ENCODE results near the gene EFCAB11. TPM values are rescaled to one million over a fixed set of nuclear protein-coding genes. Genes with fewer than 3 reads are reported as not detected.

Gene EFCAB11
- total and polyA plus RNA-seq, 2 donors (not counting 1 experiment from before 2014, with no cell fraction given): 2.6 to 4.0 TPM

GRCh38 chr14:89775946-89776345 is 178.6 kb downstream of the EFCAB11 start:
- Histone ChIP-seq H3K36me3 (ENCODE audit: control insufficient read depth, insufficient read depth, low read length) (no peaks in the 10 kb centered on the region), H3K9me3 (ENCODE audit: control insufficient read depth, insufficient read depth, low read depth, low read length) (no peaks in the 10 kb centered on the region), H3K79me2 (ENCODE audit: control insufficient read depth, insufficient read depth, low read length) (no peaks in the 10 kb centered on the region), H3K9ac (ENCODE audit: insufficient read depth, low read length) (no peak overlapping the region), H2AFZ (ENCODE audit: low read length) (no peak overlapping the region), H3K4me1 (ENCODE audit: control insufficient read depth, extremely low read depth, insufficient read depth, low read length) (peaks cover 3% of the 10 kb centered on the region), H3K27ac (ENCODE audit: insufficient read depth, low read length) (no peak overlapping the region), H3K4me2 (ENCODE audit: extremely low read depth, insufficient read depth, low read length) (no peak overlapping the region), H3K4me3 (replicated peaks in 1 of 4; ENCODE audit: control extremely low read depth in 1 of 4, insufficient read depth in 1 of 4, low read depth in 3 of 4, low read length in 4 of 4) (no peak overlapping the region), H3K27me3 (ENCODE audit: control insufficient read depth, insufficient read depth, low read length) (no peaks in the 10 kb centered on the region), H4K20me1 (ENCODE audit: control insufficient read depth, extremely low read depth, insufficient read depth, low read length) (no peaks in the 10 kb centered on the region)
- TF ChIP-seq CTCF (conservative IDR thresholded peaks at IDR 0.05 in 1 of 2, IDR thresholded peaks at IDR 0.05 in 1 of 2; ENCODE audit: low read depth in 1 of 2, low read length in 2 of 2): no peak
- TF ChIP-seq EZH2 (IDR thresholded peaks at IDR 0.05; ENCODE audit: low read length, missing control alignments): no peak
- no peak for DNase-seq (ENCODE audit: low read depth in 2 of 2)

GRCh38 chr14:89775151-89775550 is 179.4 kb downstream of the EFCAB11 start:
- H3K36me3 ChIP-seq (ENCODE audit: control insufficient read depth, insufficient read depth, low read length): no peaks in the 10 kb centered on the region
- no peaks in the 10 kb centered on the region for H3K9me3 ChIP-seq (ENCODE audit: control insufficient read depth, insufficient read depth, low read depth, low read length)
- H3K4me3 ChIP-seq (replicated peaks in 1 of 4; ENCODE audit: control extremely low read depth in 1 of 4, insufficient read depth in 1 of 4, low read depth in 3 of 4, low read length in 4 of 4): no peak overlapping the region
- H3K79me2 ChIP-seq (ENCODE audit: control insufficient read depth, insufficient read depth, low read length): no peaks in the 10 kb centered on the region
- no peaks in the 10 kb centered on the region for H3K27me3 ChIP-seq (ENCODE audit: control insufficient read depth, insufficient read depth, low read length)
- no peak overlapping the region for H3K27ac ChIP-seq (ENCODE audit: insufficient read depth, low read length)
- H4K20me1 ChIP-seq (ENCODE audit: control insufficient read depth, extremely low read depth, insufficient read depth, low read length): no peaks in the 10 kb centered on the region
- no peak overlapping the region for H3K9ac ChIP-seq (ENCODE audit: insufficient read depth, low read length)
- DNase-seq (ENCODE audit: low read depth in 2 of 2): no peak
- TF ChIP-seq CTCF (conservative IDR thresholded peaks at IDR 0.05 in 1 of 2, IDR thresholded peaks at IDR 0.05 in 1 of 2; ENCODE audit: low read depth in 1 of 2, low read length in 2 of 2): no peak
- TF ChIP-seq EZH2 (IDR thresholded peaks at IDR 0.05; ENCODE audit: low read length, missing control alignments): no peak
- H2AFZ ChIP-seq (ENCODE audit: low read length): no peak overlapping the region
- H3K4me2 ChIP-seq (ENCODE audit: extremely low read depth, insufficient read depth, low read length): no peak overlapping the region
- H3K4me1 ChIP-seq (ENCODE audit: control insufficient read depth, extremely low read depth, insufficient read depth, low read length): peaks cover 7% of the 10 kb centered on the region

- no peak for TF ChIP-seq EZH2 (IDR thresholded peaks at IDR 0.05; ENCODE audit: low read length, missing control alignments)
- no peak for TF ChIP-seq CTCF (conservative IDR thresholded peaks at IDR 0.05 in 1 of 2, IDR thresholded peaks at IDR 0.05 in 1 of 2; ENCODE audit: low read depth in 1 of 2, low read length in 2 of 2)
- Histone ChIP-seq H3K4me1 (ENCODE audit: control insufficient read depth, extremely low read depth, insufficient read depth, low read length) (peaks cover 7% of the 10 kb centered on the region), H3K9ac (ENCODE audit: insufficient read depth, low read length) (no peak overlapping the region), H3K4me2 (ENCODE audit: extremely low read depth, insufficient read depth, low read length) (no peak overlapping the region), H2AFZ (ENCODE audit: low read length) (no peak overlapping the region), H4K20me1 (ENCODE audit: control insufficient read depth, extremely low read depth, insufficient read depth, low read length) (no peaks in the 10 kb centered on the region), H3K4me3 (replicated peaks in 1 of 4; ENCODE audit: control extremely low read depth in 1 of 4, insufficient read depth in 1 of 4, low read depth in 3 of 4, low read length in 4 of 4) (no peak overlapping the region), H3K9me3 (ENCODE audit: control insufficient read depth, insufficient read depth, low read depth, low read length) (no peaks in the 10 kb centered on the region), H3K27ac (ENCODE audit: insufficient read depth, low read length) (no peak overlapping the region), H3K36me3 (ENCODE audit: control insufficient read depth, insufficient read depth, low read length) (no peaks in the 10 kb centered on the region), H3K79me2 (ENCODE audit: control insufficient read depth, insufficient read depth, low read length) (no peaks in the 10 kb centered on the region), H3K27me3 (ENCODE audit: control insufficient read depth, insufficient read depth, low read length) (no peaks in the 10 kb centered on the region)
- DNase-seq (ENCODE audit: low read depth in 2 of 2): peak in 1 of 2 donors; percentile 76
Measured at GRCh38 chr14:89773644-89774316, 180.8 kb downstream of the EFCAB11 start.

All from fibroblast of lung (primary cell).